ENCODE results near the gene GOLGA3.

The GOLGA3 gene

GRCh38 chr12:132748319-132748718 is 80.3 kb downstream of the GOLGA3 start:
- no peak for ATAC-seq (ENCODE audit: low read depth)
- peaks cover 100% of the 10 kb centered on the region for H3K36me3 ChIP-seq (ENCODE audit: low read depth)
- H3K4me3 ChIP-seq (ENCODE audit: severe bottlenecking), result no peak overlapping the region

GRCh38 chr12:132747896-132748295 is 80.8 kb downstream of the GOLGA3 start:
- TF ChIP-seq, protein P1, sequence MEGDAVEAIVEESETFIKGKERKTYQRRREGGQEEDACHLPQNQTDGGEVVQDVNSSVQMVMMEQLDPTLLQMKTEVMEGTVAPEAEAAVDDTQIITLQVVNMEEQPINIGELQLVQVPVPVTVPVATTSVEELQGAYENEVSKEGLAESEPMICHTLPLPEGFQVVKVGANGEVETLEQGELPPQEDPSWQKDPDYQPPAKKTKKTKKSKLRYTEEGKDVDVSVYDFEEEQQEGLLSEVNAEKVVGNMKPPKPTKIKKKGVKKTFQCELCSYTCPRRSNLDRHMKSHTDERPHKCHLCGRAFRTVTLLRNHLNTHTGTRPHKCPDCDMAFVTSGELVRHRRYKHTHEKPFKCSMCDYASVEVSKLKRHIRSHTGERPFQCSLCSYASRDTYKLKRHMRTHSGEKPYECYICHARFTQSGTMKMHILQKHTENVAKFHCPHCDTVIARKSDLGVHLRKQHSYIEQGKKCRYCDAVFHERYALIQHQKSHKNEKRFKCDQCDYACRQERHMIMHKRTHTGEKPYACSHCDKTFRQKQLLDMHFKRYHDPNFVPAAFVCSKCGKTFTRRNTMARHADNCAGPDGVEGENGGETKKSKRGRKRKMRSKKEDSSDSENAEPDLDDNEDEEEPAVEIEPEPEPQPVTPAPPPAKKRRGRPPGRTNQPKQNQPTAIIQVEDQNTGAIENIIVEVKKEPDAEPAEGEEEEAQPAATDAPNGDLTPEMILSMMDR (IDR thresholded peaks at IDR 0.05; ENCODE audit: poor library complexity, severe bottlenecking), result no peak
- H3K36me3 ChIP-seq (ENCODE audit: low read depth), result peaks cover 100% of the 10 kb centered on the region
- ATAC-seq (ENCODE audit: low read depth) (no peak), DNase-seq (ENCODE audit: low spot score) (no peak)
- H3K27me3 ChIP-seq (ENCODE audit: insufficient read depth, poor library complexity, severe bottlenecking), result no peaks in the 10 kb centered on the region
- no peak overlapping the region for H3K27ac ChIP-seq (ENCODE audit: poor library complexity, severe bottlenecking)
- H3K4me1 ChIP-seq (ENCODE audit: insufficient read depth, poor library complexity, severe bottlenecking), result no peaks in the 10 kb centered on the region
- no peak overlapping the region for H3K4me3 ChIP-seq (ENCODE audit: severe bottlenecking)
- H3K9me3 ChIP-seq (ENCODE audit: severe bottlenecking), result no peaks in the 10 kb centered on the region

More at GRCh38 chr12:132748319-132748718, 80.3 kb downstream of the GOLGA3 start:
- H3K4me1 ChIP-seq (ENCODE audit: insufficient read depth, poor library complexity, severe bottlenecking), result no peaks in the 10 kb centered on the region
- H3K27ac ChIP-seq (ENCODE audit: poor library complexity, severe bottlenecking), result no peak overlapping the region
- no peak for DNase-seq (ENCODE audit: low spot score)
- no peaks in the 10 kb centered on the region for H3K9me3 ChIP-seq (ENCODE audit: severe bottlenecking)
- TF ChIP-seq, protein P1 (IDR thresholded peaks at IDR 0.05; ENCODE audit: poor library complexity, severe bottlenecking), result no peak
- H3K27me3 ChIP-seq (ENCODE audit: insufficient read depth, poor library complexity, severe bottlenecking), result no peaks in the 10 kb centered on the region

GRCh38 chr12:132747395-132747794 is 81.3 kb downstream of the GOLGA3 start:
- no peaks in the 10 kb centered on the region for H3K9me3 ChIP-seq (ENCODE audit: severe bottlenecking)
- no peak for DNase-seq (ENCODE audit: low spot score)
- TF ChIP-seq, protein P1 (IDR thresholded peaks at IDR 0.05; ENCODE audit: poor library complexity, severe bottlenecking), result no peak
- no peaks in the 10 kb centered on the region for H3K4me1 ChIP-seq (ENCODE audit: insufficient read depth, poor library complexity, severe bottlenecking)
- no peak for ATAC-seq (ENCODE audit: low read depth)
- H3K27me3 ChIP-seq (ENCODE audit: insufficient read depth, poor library complexity, severe bottlenecking), result no peaks in the 10 kb centered on the region
- H3K27ac ChIP-seq (ENCODE audit: poor library complexity, severe bottlenecking), result no peak overlapping the region
- H3K4me3 ChIP-seq (ENCODE audit: severe bottlenecking), result no peak overlapping the region
- peaks cover 100% of the 10 kb centered on the region for H3K36me3 ChIP-seq (ENCODE audit: low read depth)

GRCh38 chr12:132746613-132747012 is 82.1 kb downstream of the GOLGA3 start:
- Histone ChIP-seq H3K4me3 (ENCODE audit: severe bottlenecking) (no peak overlapping the region), H3K27me3 (ENCODE audit: insufficient read depth, poor library complexity, severe bottlenecking) (no peaks in the 10 kb centered on the region), H3K27ac (ENCODE audit: poor library complexity, severe bottlenecking) (no peak overlapping the region), H3K9me3 (ENCODE audit: severe bottlenecking) (no peaks in the 10 kb centered on the region), H3K4me1 (ENCODE audit: insufficient read depth, poor library complexity, severe bottlenecking) (no peaks in the 10 kb centered on the region), H3K36me3 (ENCODE audit: low read depth) (peaks cover 100% of the 10 kb centered on the region)
- TF ChIP-seq, protein P1 (IDR thresholded peaks at IDR 0.05; ENCODE audit: poor library complexity, severe bottlenecking), result no peak
- no peak for DNase-seq (ENCODE audit: low spot score)
- no peak for ATAC-seq (ENCODE audit: low read depth)

DNA sequence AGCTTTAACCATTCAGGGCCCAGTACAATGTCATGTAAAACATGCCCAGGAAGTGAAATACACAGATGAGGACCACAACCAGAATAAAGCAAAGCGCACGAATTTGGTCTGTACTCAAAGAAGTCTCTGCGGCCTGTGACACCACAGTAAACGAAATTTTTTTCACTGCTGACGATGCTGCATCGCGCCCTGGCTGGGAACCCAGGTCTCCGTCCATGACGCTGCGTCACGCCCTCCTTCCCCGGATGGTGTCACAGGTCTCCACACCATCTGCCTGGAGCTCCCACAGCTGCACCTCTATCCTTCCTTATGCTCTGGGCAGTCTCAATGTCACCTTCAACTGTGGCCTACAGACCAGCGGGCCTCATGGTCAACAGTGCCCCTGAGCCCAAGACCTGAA is 84.8 kb downstream of the GOLGA3 start:
- no peak overlapping the region for H3K4me3 ChIP-seq (ENCODE audit: severe bottlenecking)
- DNase-seq (ENCODE audit: low spot score) (no peak), ATAC-seq (ENCODE audit: low read depth) (no peak)
- H3K27ac ChIP-seq (ENCODE audit: poor library complexity, severe bottlenecking), result no peak overlapping the region
- H3K4me1 ChIP-seq (ENCODE audit: insufficient read depth, poor library complexity, severe bottlenecking), result no peaks in the 10 kb centered on the region
- TF ChIP-seq, protein P1 (IDR thresholded peaks at IDR 0.05; ENCODE audit: poor library complexity, severe bottlenecking), result no peak
- peaks cover 100% of the 10 kb centered on the region for H3K36me3 ChIP-seq (ENCODE audit: low read depth)
- H3K9me3 ChIP-seq (ENCODE audit: severe bottlenecking), result no peaks in the 10 kb centered on the region
- no peaks in the 10 kb centered on the region for H3K27me3 ChIP-seq (ENCODE audit: insufficient read depth, poor library complexity, severe bottlenecking)

Data from RWPE2 (cell line).